ENCODE data around the gene TMEM184A.

The TMEM184A gene

DNA sequence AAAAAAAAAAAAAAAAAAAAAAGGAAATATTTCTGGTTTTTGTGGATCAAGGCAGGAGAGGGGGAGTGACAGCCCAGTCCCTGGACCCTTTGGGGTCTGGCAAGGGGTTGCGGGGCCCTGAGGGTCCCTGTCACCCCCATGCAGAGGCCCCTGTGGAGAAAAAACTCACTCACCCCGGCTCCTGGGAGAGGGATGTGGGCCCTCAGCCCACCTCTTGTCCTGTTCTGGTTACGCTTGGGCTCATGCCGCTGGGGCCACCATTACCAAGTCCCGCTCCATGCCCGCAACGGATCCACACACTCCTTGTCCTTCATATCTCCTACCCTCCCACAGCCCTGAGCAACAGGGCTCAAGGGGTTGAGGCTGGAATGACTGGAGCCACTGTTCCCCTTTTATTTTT, 1.0 kb upstream of the TMEM184A start:
- H3K27ac ChIP-seq (ENCODE audit: low read depth, low read length) = no peak overlapping the region
- no peak overlapping the region for H3K9ac ChIP-seq (ENCODE audit: low read length)
- no peaks in the 10 kb centered on the region for H3K27me3 ChIP-seq (ENCODE audit: control insufficient read depth, insufficient read depth, low read length)
- peaks cover 29% of the 10 kb centered on the region for H3K4me1 ChIP-seq (ENCODE audit: control insufficient read depth, insufficient read depth, low read length)
- no peaks in the 10 kb centered on the region for H3K36me3 ChIP-seq (ENCODE audit: control insufficient read depth, insufficient read depth, low read length)
- H3K9me3 ChIP-seq (ENCODE audit: control insufficient read depth, insufficient read depth, low read depth, low read length) = no peaks in the 10 kb centered on the region
- no peak overlapping the region for H3K4me3 ChIP-seq (ENCODE audit: low read depth, low read length)

DNA sequence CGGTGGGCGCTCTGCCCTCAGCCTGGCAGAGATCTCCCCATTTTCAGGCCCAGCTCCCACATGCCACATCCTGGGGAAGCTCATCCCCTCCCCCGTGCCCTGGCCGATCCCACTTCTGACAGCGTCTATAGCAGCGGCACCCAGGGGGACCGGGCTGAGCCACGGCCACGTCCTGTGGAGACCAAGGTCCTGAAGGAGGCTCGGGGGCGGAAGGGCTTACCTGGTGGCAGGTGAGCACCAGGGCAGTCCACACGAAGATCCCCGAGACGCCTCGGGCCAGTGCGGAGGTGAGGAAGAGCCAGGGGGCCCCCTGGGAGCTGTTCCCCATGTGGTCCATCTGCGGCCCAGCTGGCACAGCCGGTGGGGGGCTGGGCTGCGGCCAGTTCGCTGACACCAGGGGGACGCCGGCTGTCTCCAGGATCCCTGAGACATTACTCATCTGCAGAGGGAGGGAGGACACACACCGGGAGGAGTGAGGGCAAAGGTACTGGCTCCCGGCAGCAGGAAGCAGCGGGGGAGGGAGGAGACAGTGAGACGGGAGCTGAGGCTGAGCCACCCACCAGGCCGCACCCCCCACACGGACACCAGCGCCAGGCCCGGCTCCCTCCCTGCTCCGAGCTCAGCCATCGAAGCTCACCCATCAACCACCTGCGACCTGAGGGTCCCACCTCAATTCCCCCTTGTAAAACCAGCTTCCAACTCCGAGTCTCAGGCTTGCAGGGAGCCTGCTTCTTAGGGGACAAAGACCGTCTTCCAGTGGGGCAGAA, 776 bp downstream of the TMEM184A start:
- peak overlapping the region; percentile 42; the same call in 1 of the 2 replicates for H3K4me3 ChIP-seq (ENCODE audit: low read depth, low read length)
- no peaks in the 10 kb centered on the region for H3K27me3 ChIP-seq (ENCODE audit: control insufficient read depth, insufficient read depth, low read length)
- H3K9ac ChIP-seq (ENCODE audit: low read length) = peak overlapping the region; percentile 68
- H3K27ac ChIP-seq (ENCODE audit: low read depth, low read length) = peak overlapping the region; percentile 64
- no peaks in the 10 kb centered on the region for H3K36me3 ChIP-seq (ENCODE audit: control insufficient read depth, insufficient read depth, low read length)
- peaks cover 29% of the 10 kb centered on the region for H3K4me1 ChIP-seq (ENCODE audit: control insufficient read depth, insufficient read depth, low read length)
- no peaks in the 10 kb centered on the region for H3K9me3 ChIP-seq (ENCODE audit: control insufficient read depth, insufficient read depth, low read depth, low read length)

DNA sequence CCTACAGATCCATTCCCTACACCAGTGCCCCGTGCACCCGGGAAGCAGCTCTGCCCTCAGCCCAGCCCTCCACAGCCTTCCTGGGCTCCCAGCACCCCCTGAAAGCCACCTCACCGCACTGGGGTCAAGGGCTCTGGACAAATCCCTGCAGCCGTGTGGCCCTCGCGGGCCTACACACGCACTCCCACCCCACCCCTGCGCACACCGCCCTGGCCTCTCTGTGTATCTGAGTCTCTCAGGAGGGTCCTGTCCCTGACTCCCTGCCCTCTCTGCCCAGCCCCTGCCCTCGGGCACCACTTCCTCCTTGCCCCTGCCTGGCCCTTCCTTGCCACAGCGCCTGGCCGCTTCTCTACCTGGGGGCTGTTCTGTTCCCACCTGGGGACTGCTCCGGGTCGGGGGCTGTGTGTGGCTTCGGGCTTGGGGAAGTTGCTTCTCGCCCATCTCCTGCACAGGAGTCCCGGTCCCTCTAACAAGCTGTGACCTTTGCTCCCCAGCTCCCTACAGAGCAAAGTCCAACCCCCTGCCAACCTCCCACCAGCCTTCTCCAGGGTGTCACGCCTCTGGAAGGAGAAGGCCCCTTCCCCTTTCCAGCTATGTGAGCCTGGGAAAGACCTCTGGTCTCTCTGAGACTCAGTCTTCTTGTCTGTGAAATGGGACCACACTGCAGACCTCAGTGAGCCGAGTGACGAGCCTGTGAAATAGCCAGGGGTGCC, 1.5 kb downstream of the TMEM184A start:
- Histone ChIP-seq H3K27me3 (ENCODE audit: control insufficient read depth, insufficient read depth, low read length) (no peaks in the 10 kb centered on the region), H3K9me3 (ENCODE audit: control insufficient read depth, insufficient read depth, low read depth, low read length) (no peaks in the 10 kb centered on the region), H3K4me3 (ENCODE audit: low read depth, low read length) (no peak overlapping the region), H3K36me3 (ENCODE audit: control insufficient read depth, insufficient read depth, low read length) (no peaks in the 10 kb centered on the region), H3K4me1 (ENCODE audit: control insufficient read depth, insufficient read depth, low read length) (peaks cover 24% of the 10 kb centered on the region), H3K9ac (ENCODE audit: low read length) (no peak overlapping the region), H3K27ac (ENCODE audit: low read depth, low read length) (no peak overlapping the region)

DNA sequence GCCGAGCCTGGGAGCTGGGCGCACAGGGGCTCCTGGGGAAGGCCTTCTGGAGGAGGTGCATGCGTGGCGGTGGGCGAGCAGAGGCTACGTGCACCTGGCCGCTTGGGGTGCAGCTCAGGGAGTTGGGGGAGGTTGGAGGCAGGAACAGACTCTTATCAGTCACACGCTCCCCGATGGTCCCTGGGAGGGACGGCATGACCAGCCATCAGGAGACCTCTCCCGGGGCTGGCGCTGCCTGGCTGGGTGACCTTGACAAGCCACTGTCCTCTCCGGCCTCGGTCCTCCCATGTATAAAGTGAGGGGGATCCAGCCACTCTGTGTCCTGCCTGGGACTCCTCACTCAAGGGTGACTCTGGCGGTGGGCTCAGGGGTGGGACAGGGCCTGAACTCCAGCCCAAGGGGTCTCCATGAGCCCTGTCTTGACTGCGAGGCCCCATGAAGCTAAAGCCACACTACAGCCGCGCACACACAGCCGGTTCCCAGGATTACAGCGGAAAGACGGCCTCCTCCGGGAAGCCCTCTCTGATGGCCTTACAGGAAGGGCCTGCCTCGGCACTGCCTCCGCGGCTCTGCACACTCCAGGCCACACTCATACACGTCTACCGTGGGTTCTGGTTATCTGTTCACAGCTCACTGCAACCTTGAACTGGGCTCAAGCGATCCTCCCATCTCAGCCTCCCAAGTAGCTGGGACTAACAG, 2.3 kb downstream of the TMEM184A start:
- Histone ChIP-seq H3K4me1 (ENCODE audit: control insufficient read depth, insufficient read depth, low read length) (peaks cover 24% of the 10 kb centered on the region), H3K9ac (ENCODE audit: low read length) (no peak overlapping the region), H3K27ac (ENCODE audit: low read depth, low read length) (no peak overlapping the region), H3K9me3 (ENCODE audit: control insufficient read depth, insufficient read depth, low read depth, low read length) (no peaks in the 10 kb centered on the region), H3K27me3 (ENCODE audit: control insufficient read depth, insufficient read depth, low read length) (no peaks in the 10 kb centered on the region), H3K36me3 (ENCODE audit: control insufficient read depth, insufficient read depth, low read length) (no peaks in the 10 kb centered on the region; the same call in 1 of the 2 replicates), H3K4me3 (ENCODE audit: low read depth, low read length) (no peak overlapping the region)

DNA sequence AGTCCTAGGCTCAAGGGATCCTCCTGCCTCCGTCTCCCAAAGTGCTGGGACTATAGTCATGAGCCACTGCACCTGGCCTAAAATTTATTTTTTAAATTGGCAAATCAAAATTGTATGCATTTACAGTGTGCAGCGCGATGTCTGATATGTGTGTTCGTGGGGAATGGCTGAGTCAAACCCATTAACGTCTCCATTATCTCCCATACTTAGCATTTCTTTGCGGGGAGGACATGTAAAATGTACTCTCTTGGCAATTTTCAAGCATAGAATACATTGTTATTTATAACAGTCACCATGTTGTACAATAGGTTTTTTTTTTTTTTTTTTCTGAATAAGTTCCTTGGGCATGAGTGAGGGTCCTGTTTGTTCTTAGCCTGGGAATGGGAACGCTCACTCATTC, 3.8 kb downstream of the TMEM184A start:
- H3K4me3 ChIP-seq (ENCODE audit: low read depth, low read length) = no peak overlapping the region
- H3K27me3 ChIP-seq (ENCODE audit: control insufficient read depth, insufficient read depth, low read length) = no peaks in the 10 kb centered on the region
- no peaks in the 10 kb centered on the region for H3K9me3 ChIP-seq (ENCODE audit: control insufficient read depth, insufficient read depth, low read depth, low read length)
- no peaks in the 10 kb centered on the region; the same call in 1 of the 2 replicates for H3K36me3 ChIP-seq (ENCODE audit: control insufficient read depth, insufficient read depth, low read length)
- no peak overlapping the region for H3K9ac ChIP-seq (ENCODE audit: low read length)
- H3K4me1 ChIP-seq (ENCODE audit: control insufficient read depth, insufficient read depth, low read length) = peaks cover 17% of the 10 kb centered on the region
- H3K27ac ChIP-seq (ENCODE audit: low read depth, low read length) = no peak overlapping the region

DNA sequence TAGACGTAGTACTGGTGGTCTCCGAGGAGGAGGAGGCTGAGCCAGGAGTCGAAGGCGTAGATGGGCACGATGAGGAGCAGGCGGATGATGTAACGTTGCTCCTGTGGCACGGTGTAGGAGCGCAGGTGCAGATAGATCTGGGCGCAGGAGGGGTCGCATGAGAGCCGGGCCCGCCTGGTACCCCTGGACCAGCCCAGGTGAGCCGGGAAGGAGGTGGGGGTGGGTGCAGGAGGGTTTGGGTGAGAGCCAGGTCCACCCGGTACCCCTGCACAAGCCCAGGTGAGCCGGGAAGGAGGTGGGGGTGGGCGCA, 5.2 kb downstream of the TMEM184A start:
- Histone ChIP-seq H3K4me3 (ENCODE audit: low read depth, low read length) (no peak overlapping the region), H3K27ac (ENCODE audit: low read depth, low read length) (no peak overlapping the region), H3K36me3 (ENCODE audit: control insufficient read depth, insufficient read depth, low read length) (no peaks in the 10 kb centered on the region; the same call in 1 of the 2 replicates), H3K4me1 (ENCODE audit: control insufficient read depth, insufficient read depth, low read length) (peaks cover 13% of the 10 kb centered on the region), H3K27me3 (ENCODE audit: control insufficient read depth, insufficient read depth, low read length) (no peaks in the 10 kb centered on the region), H3K9me3 (ENCODE audit: control insufficient read depth, insufficient read depth, low read depth, low read length) (no peaks in the 10 kb centered on the region), H3K9ac (ENCODE audit: low read length) (no peak overlapping the region)

DNA sequence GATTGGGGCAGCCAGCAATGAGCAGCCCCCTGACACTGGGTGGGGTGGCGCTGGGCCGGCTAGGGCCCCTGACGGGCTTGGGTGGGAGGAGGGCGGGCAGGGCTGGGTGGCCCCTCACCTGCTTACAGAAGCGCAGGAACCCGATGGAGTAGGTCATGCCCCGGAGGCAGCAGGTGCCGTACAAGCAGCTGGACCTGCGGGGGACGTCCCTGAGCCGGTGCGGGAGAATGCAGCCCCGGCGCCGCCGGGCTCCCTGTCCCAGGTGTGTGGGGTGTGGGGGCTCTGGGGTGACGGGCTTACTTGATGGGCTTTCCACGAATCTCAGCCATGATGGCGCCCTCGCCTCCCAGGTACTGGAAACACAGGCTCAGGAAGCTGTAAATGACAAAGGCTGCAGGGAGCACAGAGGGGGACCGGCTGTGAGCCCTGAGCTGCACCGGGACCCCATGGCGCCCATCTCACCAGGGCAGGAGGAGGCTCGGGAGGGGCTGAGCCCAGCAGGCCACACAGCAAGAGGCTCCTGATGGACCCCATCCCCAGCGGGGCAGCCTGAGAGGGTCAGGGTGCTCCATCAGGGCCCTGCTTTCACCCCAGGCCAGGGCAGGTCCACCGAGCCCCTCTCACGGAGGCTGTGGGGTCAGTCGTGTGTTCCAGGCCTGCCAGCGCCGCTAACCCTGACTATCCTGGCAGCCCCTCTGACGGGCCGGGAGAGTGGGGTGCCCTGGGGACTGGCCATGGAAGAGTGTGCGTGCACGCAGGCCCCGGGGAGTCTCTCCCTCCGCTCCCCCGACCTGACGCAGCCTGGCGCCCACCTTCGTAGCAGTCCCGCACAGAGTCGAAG, 5.8 kb downstream of the TMEM184A start:
- Histone ChIP-seq H3K27ac (ENCODE audit: low read depth, low read length) (no peak overlapping the region), H3K36me3 (ENCODE audit: control insufficient read depth, insufficient read depth, low read length) (no peaks in the 10 kb centered on the region; the same call in 1 of the 2 replicates), H3K4me3 (ENCODE audit: low read depth, low read length) (no peak overlapping the region), H3K27me3 (ENCODE audit: control insufficient read depth, insufficient read depth, low read length) (no peaks in the 10 kb centered on the region), H3K9me3 (ENCODE audit: control insufficient read depth, insufficient read depth, low read depth, low read length) (no peaks in the 10 kb centered on the region), H3K9ac (ENCODE audit: low read length) (no peak overlapping the region), H3K4me1 (ENCODE audit: control insufficient read depth, insufficient read depth, low read length) (peaks cover 7% of the 10 kb centered on the region)

DNA sequence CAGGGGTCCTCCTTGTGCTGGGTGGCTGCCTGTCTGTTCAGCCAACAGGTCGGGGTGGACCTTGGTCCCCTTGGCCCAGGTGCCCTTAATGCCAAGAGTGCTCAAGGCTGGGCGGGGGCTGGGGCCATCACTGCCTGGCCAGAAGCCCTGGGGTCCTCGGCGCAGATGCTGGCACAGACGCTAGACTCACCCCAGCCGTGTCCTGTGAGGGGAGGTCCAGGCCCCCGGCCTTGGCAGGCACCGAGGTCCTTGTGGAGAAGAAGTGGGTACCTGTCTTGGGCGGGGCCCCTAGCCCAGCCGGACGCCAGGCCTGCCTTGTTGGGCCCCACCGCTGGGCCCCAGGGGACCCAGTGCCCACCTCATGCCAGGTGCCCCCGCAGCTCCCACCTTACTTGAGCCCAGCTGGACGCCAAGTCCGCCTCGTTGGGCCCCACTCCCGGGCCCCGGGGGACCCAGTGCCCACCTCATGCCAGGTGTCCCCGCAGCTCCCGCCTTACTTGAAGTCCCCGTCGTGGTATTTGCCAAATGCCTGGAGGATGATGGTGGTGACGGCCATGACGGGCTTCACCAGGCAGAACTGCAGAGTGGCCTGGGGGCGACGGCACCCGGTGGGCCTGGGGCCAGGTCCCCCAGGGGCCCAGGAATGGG, 6.5 kb downstream of the TMEM184A start:
- H3K4me1 ChIP-seq (ENCODE audit: control insufficient read depth, insufficient read depth, low read length) = peaks cover under 1% of the 10 kb centered on the region; the same call in 1 of the 2 replicates

DNA sequence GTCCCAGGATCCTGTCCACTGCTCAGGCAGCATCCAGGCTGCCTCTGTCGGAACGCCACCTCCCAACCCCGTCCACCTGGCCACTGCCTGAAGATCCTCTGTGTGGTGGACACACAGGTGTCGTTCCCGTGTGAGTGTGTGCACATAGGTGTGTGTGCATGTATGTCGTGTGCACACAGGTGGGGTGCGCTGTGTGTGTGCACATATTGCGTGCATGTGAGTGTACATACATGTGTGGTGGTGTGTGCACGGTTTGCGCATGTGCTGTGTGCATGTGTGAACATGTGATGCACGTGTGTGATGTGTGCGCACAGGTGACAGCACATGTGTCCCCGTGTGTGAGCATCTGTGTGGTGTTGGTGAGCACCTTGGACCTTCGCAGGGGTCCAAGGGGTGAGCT, 7.1 kb downstream of the TMEM184A start:
- Histone ChIP-seq H3K9me3 (ENCODE audit: control insufficient read depth, insufficient read depth, low read depth, low read length) (no peaks in the 10 kb centered on the region), H3K36me3 (ENCODE audit: control insufficient read depth, insufficient read depth, low read length) (no peaks in the 10 kb centered on the region; the same call in 1 of the 2 replicates), H3K4me3 (ENCODE audit: low read depth, low read length) (no peak overlapping the region), H3K9ac (ENCODE audit: low read length) (no peak overlapping the region), H3K4me1 (ENCODE audit: control insufficient read depth, insufficient read depth, low read length) (no peaks in the 10 kb centered on the region), H3K27me3 (ENCODE audit: control insufficient read depth, insufficient read depth, low read length) (no peaks in the 10 kb centered on the region), H3K27ac (ENCODE audit: low read depth, low read length) (no peak overlapping the region)

More for the DNA sequence above, 6.5 kb downstream of the TMEM184A start:
- Histone ChIP-seq H3K27ac (ENCODE audit: low read depth, low read length) (no peak overlapping the region), H3K4me3 (ENCODE audit: low read depth, low read length) (no peak overlapping the region), H3K36me3 (ENCODE audit: control insufficient read depth, insufficient read depth, low read length) (no peaks in the 10 kb centered on the region; the same call in 1 of the 2 replicates), H3K27me3 (ENCODE audit: control insufficient read depth, insufficient read depth, low read length) (no peaks in the 10 kb centered on the region), H3K9ac (ENCODE audit: low read length) (no peak overlapping the region), H3K9me3 (ENCODE audit: control insufficient read depth, insufficient read depth, low read depth, low read length) (no peaks in the 10 kb centered on the region)

DNA sequence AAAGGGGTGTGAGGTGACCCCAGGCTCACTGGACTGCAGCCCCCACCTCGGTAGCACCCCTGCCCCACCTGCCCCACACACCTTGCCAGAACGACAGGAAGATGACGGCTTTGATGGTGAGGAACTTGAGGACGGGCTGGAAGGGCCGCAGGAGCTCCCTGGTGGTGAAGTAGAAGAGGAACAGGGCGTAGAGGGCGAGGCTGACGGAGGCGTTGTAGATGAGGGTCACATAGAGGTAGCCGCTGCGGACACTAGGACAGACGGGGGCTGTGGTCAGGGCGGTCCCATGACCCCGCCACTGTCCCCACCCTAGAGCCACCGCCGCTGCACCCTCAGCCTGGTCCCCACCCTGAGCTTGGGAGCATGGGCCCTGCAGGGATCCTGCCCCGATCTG, 7.6 kb downstream of the TMEM184A start:
- no peaks in the 10 kb centered on the region for H3K4me1 ChIP-seq (ENCODE audit: control insufficient read depth, insufficient read depth, low read length)
- H3K9ac ChIP-seq (ENCODE audit: low read length) = no peak overlapping the region
- no peak overlapping the region for H3K27ac ChIP-seq (ENCODE audit: low read depth, low read length)
- no peaks in the 10 kb centered on the region; the same call in 1 of the 2 replicates for H3K36me3 ChIP-seq (ENCODE audit: control insufficient read depth, insufficient read depth, low read length)
- no peaks in the 10 kb centered on the region for H3K27me3 ChIP-seq (ENCODE audit: control insufficient read depth, insufficient read depth, low read length)
- H3K9me3 ChIP-seq (ENCODE audit: control insufficient read depth, insufficient read depth, low read depth, low read length) = no peaks in the 10 kb centered on the region
- H3K4me3 ChIP-seq (ENCODE audit: low read depth, low read length) = no peak overlapping the region

Data from HUES6 (cell line).